ENCODE measurements around the gene TNC. TPM values are rescaled to one million over a fixed set of nuclear protein-coding genes. Genes with fewer than 3 reads are reported as not detected.

Gene TNC
- total and polyA plus RNA-seq, 8 donors = 3.5 to 265 (median 80.1) TPM

DNA sequence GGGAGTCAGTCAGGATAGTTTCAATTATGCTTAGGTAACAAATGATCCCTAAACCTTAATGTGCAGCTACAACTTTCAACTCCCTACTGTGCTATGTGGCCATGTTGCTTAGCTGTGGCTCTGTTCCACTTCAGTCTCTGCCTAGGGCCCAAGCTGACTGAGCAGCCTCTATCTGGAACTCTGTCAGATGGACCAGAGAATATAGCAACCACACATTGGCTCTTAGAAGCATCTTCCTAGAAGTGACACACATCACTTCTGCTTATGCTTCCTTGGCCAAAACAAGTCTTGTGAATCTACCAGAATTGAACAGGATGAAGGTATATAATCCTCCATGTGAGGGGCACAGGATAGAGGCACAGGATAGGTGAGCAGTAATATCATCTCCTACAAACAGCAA lies 36.7 kb upstream of the TNC start:
- intact Hi-C loops (cut with DNase I; ENCODE audit: low total_unique reads) = no loop called here
- H3K27ac ChIP-seq = peak overlapping the region in 1 of 5 donors; percentile 68
- no peaks in the 10 kb centered on the region for H3K27me3 ChIP-seq

DNA sequence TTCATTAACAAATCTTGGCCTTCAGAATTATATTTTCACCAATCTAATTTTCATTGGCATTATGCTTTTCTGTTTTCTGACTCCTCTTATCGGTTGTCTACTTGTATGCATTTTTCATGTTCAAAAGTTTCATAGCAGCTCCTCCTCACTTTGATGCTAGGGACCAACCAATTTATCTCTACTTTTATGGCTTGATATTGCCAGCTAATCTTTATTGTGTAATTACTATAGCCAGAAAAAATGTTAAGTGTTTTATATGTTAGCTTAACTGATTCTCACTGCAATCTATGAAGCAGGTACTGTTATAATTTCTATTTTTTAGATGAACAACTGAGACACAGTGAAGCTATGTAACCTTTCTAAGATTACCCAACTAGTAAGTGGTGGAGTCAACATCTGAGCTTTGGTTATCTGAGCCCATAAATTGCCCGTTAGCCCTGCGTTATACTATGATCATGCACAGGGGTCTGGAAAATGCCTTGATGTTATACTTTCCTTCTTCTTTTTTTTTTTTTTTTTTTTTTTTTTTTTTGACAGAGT lies 34.4 kb upstream of the TNC start:
- intact Hi-C loops (cut with DNase I; ENCODE audit: low total_unique reads) = no loop called here
- Histone ChIP-seq H3K4me1 (peaks cover 0 to 11% (median 0%) of the 10 kb centered on the region in 4 donors), H3K27ac (no peak overlapping the region), H3K27me3 (no peaks in the 10 kb centered on the region), H3K4me3 (no peak overlapping the region), H3K9me3 (no peaks in the 10 kb centered on the region), H3K36me3 (no peaks in the 10 kb centered on the region)
- TF ChIP-seq, protein P1, sequence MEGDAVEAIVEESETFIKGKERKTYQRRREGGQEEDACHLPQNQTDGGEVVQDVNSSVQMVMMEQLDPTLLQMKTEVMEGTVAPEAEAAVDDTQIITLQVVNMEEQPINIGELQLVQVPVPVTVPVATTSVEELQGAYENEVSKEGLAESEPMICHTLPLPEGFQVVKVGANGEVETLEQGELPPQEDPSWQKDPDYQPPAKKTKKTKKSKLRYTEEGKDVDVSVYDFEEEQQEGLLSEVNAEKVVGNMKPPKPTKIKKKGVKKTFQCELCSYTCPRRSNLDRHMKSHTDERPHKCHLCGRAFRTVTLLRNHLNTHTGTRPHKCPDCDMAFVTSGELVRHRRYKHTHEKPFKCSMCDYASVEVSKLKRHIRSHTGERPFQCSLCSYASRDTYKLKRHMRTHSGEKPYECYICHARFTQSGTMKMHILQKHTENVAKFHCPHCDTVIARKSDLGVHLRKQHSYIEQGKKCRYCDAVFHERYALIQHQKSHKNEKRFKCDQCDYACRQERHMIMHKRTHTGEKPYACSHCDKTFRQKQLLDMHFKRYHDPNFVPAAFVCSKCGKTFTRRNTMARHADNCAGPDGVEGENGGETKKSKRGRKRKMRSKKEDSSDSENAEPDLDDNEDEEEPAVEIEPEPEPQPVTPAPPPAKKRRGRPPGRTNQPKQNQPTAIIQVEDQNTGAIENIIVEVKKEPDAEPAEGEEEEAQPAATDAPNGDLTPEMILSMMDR (IDR thresholded peaks at IDR 0.05) = no peak
- no peak for TF ChIP-seq POLR2AphosphoS5 (IDR thresholded peaks at IDR 0.05)
- TF ChIP-seq EP300 (IDR thresholded peaks at IDR 0.05) = no peak
- TF ChIP-seq POLR2A (IDR thresholded peaks at IDR 0.05) = no peak
- no peak for DNase-seq
- 92 to 98% (median 97%) methylated on average over 3 of the region's 3 CpGs for WGBS, 5 donors

More for the DNA sequence above, 36.7 kb upstream of the TNC start:
- no peak overlapping the region for H3K4me3 ChIP-seq
- H3K36me3 ChIP-seq = no peaks in the 10 kb centered on the region
- no peaks in the 10 kb centered on the region for H3K9me3 ChIP-seq
- no peak for DNase-seq
- TF ChIP-seq POLR2A (IDR thresholded peaks at IDR 0.05) = no peak
- no peak for TF ChIP-seq EP300 (IDR thresholded peaks at IDR 0.05)
- TF ChIP-seq, protein P1 (IDR thresholded peaks at IDR 0.05) = no peak
- no peak for TF ChIP-seq POLR2AphosphoS5 (IDR thresholded peaks at IDR 0.05)
- H3K4me1 ChIP-seq = peaks cover 0 to 6% (median 2%) of the 10 kb centered on the region in 4 donors

DNA sequence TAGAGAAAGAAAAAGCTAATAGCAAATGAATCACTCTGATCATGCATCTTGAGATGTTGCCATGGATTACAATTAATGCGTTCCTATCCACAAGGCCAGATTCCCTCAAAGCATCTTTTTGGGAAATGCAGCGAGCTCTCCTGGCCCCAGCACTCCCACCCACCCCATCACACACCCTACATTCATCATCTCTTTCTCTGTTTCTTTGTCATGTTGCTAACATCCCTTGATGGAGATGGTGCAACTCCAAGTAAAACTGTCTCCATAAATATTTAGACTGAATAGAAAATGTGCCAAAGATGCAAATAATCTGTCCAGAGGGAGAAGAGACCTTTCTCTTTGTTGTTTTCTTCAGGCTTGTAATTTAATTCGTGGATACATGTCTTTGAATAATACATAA lies 30.8 kb upstream of the TNC start:
- peak overlapping the region in 1 of 5 donors; percentile 19 for H3K27ac ChIP-seq

DNA sequence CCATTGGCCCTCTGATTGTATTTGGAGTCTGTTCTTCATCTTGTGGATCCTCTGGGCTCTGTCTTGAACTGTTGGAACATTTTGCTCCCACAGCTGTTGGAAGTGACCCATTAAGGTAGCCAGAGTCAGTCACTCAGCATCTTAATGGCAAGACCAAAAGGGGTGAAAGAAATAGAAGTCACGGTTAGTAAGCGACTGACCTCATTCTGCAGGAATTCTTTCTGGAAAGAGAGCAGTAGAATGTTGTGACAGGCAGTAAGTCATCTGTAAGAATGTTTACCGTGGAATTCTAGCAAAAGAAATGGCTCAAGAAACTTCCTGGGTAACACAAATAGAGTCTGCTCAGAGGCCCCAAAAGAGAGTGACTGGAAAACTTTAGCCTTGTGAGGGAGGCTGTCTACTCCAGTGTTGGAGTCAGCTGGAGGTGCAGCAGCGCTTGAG lies 28.6 kb upstream of the TNC start:
- peak overlapping the region in 4 of 5 donors; percentile 36 to 83 (median 68) for H3K27ac ChIP-seq
- no peaks in the 10 kb centered on the region for H3K27me3 ChIP-seq
- 44 to 69% (median 54%) methylated on average over 4 of the region's 4 CpGs for WGBS, 5 donors
- H3K4me1 ChIP-seq = peaks cover 0 to 20% (median 0%) of the 10 kb centered on the region in 4 donors
- peak in 1 of 2 donors; percentile 80 for DNase-seq
- no peaks in the 10 kb centered on the region for H3K9me3 ChIP-seq
- no peaks in the 10 kb centered on the region for H3K36me3 ChIP-seq
- H3K4me3 ChIP-seq = no peak overlapping the region
- intact Hi-C loops (cut with DNase I; ENCODE audit: low total_unique reads) = no loop called here
- TF ChIP-seq POLR2A (IDR thresholded peaks at IDR 0.05) = no peak
- peak; percentile 51 to 93 (median 87) for TF ChIP-seq POLR2AphosphoS5 (IDR thresholded peaks at IDR 0.05)
- TF ChIP-seq, protein P1 (IDR thresholded peaks at IDR 0.05) = no peak
- TF ChIP-seq EP300 (IDR thresholded peaks at IDR 0.05) = peak; percentile 85

More for the DNA sequence above, 30.8 kb upstream of the TNC start:
- intact Hi-C loops (cut with DNase I; ENCODE audit: low total_unique reads) = no loop called here
- WGBS, 5 donors = 52 to 62% (median 58%) methylated on average over 3 of the region's 3 CpGs
- Histone ChIP-seq H3K4me1 (peaks cover 0 to 20% (median 0%) of the 10 kb centered on the region in 4 donors), H3K36me3 (no peaks in the 10 kb centered on the region), H3K4me3 (no peak overlapping the region), H3K9me3 (no peaks in the 10 kb centered on the region), H3K27me3 (no peaks in the 10 kb centered on the region)
- TF ChIP-seq, protein P1 (IDR thresholded peaks at IDR 0.05) = no peak
- TF ChIP-seq EP300 (IDR thresholded peaks at IDR 0.05) (no peak), POLR2A (IDR thresholded peaks at IDR 0.05) (no peak), POLR2AphosphoS5 (IDR thresholded peaks at IDR 0.05) (no peak)
- DNase-seq = no peak

Measured in stomach (tissue), 9 donors.